ENCODE measurements around the gene SARS1.
"Not testable (repeated sequence)": the region's sequence is repeated elsewhere in the genome, so short reads cannot be mapped to it uniquely, and the experiment has no call there.

SARS1 gene, protein sequence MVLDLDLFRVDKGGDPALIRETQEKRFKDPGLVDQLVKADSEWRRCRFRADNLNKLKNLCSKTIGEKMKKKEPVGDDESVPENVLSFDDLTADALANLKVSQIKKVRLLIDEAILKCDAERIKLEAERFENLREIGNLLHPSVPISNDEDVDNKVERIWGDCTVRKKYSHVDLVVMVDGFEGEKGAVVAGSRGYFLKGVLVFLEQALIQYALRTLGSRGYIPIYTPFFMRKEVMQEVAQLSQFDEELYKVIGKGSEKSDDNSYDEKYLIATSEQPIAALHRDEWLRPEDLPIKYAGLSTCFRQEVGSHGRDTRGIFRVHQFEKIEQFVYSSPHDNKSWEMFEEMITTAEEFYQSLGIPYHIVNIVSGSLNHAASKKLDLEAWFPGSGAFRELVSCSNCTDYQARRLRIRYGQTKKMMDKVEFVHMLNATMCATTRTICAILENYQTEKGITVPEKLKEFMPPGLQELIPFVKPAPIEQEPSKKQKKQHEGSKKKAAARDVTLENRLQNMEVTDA
- total RNA-seq = 90.2 to 129 (median 110) reads per million in 4 donors

GRCh38 chr1:109213824-109214693 is at the start of gene SARS1:
TSS of gene SARS1 (plus strand) at chr1:109213918. CDS start at chr1:109213993, 75 bp downstream.
- peak; percentile 74 to 91 (median 78) for DNase-seq

GRCh38 chr1:109164538-109164937 is 49.2 kb upstream of the SARS1 start:
- no peak for DNase-seq

DNA sequence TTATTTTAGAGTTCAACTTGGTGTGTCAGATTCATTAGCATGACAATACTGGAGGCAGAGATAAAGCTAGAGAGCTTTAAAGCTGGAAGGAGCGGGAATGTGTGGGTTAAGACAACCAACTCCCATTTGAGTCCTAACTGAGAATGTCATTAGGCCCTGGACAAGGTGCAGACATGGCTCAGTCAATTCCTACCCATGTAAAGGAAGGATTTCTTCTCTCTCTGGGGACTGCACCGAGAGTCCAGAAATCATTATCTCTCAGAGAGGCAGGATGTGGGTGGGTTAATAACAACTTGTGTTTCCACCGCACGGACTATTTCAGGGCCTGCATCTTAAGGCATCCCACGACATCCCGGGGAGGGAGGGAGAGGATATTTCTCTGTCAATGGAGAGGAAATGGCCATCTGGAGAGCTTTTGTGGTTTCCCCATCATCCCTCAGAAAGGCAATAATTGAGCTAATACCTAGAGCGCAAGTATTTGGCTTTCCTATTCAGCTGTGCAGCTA is 46.7 kb upstream of the SARS1 start:
- no peak for DNase-seq

GRCh38 chr1:109170035-109170764 is 43.5 kb upstream of the SARS1 start:
- no peak for DNase-seq

DNA sequence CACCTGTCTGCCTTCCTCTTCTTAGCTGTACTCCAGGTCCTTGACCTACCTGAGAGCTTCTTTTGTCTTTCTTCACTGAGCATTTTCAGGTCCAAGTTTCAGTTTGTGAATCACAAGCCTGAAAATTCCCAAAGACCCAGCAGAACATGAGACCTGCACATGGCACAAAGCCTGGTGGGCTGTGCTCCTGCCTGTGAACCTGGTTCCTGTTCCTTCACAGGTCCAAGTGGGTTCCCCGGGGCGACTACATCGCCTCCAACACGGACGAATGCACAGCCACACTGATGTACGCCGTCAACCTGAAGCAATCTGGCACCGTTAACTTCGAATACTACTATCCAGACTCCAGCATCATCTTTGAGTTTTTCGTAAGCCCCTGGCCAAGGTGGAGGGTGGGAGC is 42.1 kb upstream of the SARS1 start:
- DNase-seq = no peak

- not testable (repeated sequence) for DNase-seq
Measured at GRCh38 chr1:109176349-109176748, 37.4 kb upstream of the SARS1 start.

DNA sequence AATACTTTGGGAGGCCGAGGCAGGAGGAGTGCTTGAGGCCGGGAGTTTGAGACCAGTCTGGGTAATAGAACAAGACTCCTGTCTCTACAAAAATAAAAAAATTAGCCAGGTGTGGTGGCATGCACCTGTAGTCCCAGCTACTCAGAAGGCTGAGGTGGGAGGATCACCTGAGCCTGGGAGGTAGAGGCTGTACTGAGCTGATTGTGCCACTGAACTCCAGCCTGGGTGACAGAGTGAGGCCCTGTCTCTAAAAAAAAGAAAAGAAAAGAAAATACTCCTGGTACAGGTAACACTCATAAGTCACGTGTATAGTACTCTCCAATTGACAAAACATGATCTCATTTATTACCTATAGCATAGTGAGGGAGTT is 33.0 kb upstream of the SARS1 start:
- not testable (repeated sequence) for DNase-seq

DNA sequence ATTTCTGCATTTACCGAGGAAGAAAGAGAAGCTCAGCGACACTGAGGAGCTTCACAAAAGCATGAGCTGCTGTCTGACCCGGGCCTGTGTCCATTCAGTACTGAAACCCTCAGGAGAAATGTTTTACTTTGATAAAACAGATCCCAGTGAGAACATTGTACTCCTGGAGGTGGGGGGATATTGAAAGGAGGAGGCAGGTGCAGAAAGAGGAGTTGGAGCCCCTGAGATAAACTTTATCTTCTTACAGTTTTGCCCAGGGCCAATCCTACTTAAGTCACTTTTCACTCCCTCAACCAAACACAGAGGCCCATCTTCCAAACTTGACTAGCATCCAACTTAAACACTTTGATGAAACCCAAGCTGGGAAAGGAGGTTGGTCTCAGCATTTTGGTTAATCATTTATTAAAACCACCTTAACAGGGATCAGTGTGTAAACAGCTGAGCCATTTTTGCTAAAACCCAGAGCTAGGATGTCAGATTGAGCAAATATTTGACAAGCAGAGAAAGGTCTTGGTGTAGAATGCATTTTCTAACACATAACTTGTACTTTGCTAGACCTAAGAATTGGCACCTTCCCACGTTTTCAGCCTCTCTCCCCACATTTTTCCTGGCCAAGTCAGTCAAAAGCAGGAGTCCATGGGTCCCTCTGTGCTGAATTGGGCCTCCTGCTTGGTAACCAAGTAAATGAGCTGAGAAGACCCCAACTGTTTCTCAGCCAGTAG is 32.5 kb upstream of the SARS1 start:
- no peak for DNase-seq

DNA sequence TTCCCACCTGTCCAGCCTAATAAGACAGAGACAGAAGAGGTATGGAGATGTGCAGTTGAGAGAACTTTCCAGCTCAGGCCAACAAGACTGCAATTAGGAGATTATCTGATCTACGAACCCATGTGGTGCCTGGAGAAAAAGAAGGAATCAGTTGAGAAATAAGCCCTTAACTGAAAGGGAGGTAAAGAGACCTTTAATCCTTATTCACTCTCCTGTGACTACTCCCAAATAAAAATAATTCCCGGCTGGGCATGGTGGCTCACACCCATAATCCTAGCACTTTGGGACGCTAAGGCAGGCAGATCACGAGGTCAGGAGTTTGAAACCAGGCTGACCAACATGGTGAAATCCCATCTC is 31.9 kb upstream of the SARS1 start:
- DNase-seq = no peak

- DNase-seq = no peak
Measured at GRCh38 chr1:109183058-109183738, 30.5 kb upstream of the SARS1 start.

DNA sequence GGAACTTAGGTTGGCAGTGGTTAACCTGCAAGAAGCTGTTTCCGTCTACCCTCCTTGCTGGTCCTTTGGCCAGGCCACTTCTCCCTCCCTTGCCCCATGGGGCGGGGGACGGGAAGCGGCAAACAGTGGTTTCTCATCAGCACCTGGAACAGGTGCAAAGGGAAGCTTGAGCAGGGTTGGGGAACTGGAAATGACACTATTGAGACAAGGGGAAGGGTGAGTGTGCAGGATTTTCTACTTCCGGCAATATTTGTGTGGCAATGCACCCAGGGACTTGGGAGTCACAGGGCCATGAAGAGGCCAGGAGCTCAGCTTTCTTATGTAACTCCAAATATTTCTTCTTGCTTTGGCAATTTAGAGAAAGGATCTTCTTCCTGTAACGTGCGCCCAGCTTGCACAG is 29.0 kb upstream of the SARS1 start:
- no peak for DNase-seq

GRCh38 chr1:109185357-109185756 is 28.4 kb upstream of the SARS1 start:
- DNase-seq = no peak

DNA sequence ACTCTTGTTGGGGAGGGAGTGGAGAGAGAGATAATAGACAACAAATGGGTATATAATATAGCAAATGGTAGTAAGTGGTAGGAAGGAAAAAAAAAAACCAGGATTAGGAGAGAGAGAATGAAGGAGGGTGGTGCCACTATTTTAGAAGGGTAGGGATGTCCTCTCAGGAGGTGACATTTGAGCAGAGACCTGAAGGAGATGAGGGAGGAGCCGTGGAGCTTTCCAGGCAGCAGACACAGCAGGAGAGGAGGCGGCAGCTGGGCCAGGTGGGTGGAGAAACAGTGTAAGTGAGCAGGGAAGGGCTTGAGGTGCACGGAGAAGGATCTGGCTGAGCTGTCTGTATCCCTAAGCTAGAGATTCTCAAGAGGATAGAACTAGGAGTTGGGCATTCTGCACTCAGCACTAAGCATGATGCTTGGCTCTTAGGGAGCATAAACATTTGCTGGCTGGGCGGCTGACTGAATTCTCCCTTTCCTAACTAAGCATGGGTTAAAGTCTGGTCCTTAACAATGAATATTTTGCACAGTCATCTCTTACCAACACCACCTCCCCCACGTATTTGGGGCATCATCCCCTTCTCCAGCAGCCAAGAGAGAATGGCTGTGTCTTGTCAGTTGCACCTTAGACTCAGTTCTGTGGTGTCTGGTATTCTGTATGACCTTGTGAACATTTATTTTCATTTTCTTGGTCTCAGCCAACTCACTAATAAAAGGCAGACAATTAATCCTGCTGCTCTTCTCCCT is 27.6 kb upstream of the SARS1 start:
- no peak for DNase-seq

- DNase-seq = no peak
Measured at GRCh38 chr1:109186733-109187086, 27.0 kb upstream of the SARS1 start.

DNA sequence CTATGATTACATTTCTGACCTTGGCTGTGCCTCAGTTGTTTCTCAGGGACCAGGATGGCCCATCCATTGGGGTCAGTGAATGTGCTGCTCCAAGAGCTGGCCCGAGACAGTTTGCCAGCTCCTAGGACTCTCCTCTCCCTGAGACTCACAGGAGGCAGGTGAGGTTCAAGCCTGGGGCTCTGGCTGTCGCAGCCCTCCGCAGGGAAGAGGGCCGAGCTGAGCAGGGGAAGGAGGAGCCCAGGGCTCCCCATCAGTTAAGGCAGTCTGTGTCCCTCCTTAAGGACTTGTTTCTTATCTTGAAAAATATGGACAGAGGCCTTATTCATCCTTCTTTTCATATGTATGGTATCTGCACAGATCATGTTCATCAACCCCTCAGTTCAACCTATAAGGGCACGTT is 26.6 kb upstream of the SARS1 start:
- DNase-seq = no peak

DNA sequence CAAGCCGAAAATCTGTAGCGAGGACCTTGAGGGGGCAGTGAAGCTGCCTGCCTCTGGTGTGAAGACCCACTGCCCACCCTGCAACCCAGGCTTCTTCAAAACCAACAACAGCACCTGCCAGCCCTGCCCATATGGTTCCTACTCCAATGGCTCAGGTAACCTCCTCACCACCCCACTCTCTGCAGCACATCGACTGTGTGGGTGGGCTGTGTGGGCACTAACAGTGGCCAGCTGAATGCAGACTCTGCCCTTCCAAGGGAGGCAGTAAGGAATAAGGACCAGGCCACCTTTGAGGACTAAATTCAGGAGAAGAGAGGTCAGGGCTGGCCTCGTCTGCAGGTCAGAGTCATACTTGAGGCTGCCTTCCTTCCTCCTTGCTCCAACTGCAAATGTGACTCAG is 25.5 kb upstream of the SARS1 start:
- DNase-seq = no peak

- no peak for DNase-seq
Measured at GRCh38 chr1:109188781-109189180, 24.9 kb upstream of the SARS1 start.

DNA sequence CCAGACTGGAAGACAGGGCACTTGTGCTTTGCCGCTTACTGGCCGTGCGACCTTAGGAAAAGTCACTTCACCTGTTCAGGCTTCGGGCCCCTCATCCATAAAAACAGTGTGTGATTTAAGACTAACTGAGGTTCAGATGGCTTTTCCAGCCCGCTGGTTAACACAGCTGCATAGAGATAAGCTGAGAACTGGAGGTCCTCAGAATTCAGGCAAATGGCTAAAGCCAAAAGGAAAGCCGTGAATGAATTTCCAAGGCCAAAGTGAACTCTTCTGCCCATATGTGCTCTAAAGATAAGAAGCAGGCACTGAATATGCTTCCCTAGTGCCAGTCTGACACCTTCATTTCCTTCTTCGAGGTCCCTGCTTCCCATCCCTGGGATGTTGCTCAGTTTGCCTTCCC is 23.5 kb upstream of the SARS1 start:
- no peak for DNase-seq

- no peak for DNase-seq
Measured at GRCh38 chr1:109191377-109191776, 22.3 kb upstream of the SARS1 start.

GRCh38 chr1:109191891-109192290 is 21.8 kb upstream of the SARS1 start:
- no peak for DNase-seq

DNA sequence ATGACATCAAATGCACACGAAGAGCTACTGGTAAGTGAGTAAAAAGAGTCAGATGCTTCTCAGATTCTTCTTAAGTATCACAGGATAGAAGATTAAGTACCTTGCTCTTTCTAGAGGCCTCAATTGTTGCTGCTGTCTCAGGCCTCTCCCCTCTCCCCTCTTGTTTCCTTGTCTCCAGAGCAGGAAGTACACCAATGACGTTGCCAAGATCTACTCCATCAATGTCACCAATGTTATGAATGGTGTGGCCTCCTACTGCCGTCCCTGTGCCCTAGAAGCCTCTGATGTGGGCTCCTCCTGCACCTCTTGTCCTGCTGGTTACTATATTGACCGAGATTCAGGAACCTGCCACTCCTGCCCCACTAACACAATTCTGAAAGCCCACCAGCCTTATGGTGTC is 21.3 kb upstream of the SARS1 start:
- no peak for DNase-seq
